Lower leg skin (tissue), 4 donors: ENCODE results near the gene LYPD8. TPM values are rescaled to one million over a fixed set of nuclear protein-coding genes. Genes with fewer than 3 reads are reported as not detected.

ENCODE experiments used
- DNase-seq, 2 donors: peaks; one replicate each; pipeline ENCODE4 v3.0.0-alpha.2; 2019; ENCODE audit warnings: low spot score in 2 of 2
- H3K4me3 ChIP-seq: fragments of 200-600 bp; sonication (generic); 2 replicates; pipeline ENCODE4 v1.5.1; 2017; ENCODE audit warnings: mild to moderate bottlenecking, low read depth; ENCODE audit not compliant: poor library complexity, severe bottlenecking
- POLR2A ChIP-seq, 2 donors: fragments of 450-650 bp; IDR thresholded peaks; one replicate each; pipeline ENCODE4 v1.6.1; 2016 to 2017; ENCODE audit warnings: antibody characterized with exemption in 2 of 2, mild to moderate bottlenecking in 1 of 2, moderate library complexity in 1 of 2
- WGBS, 2 donors: methylation state at CpG; one replicate each; pipeline ENCODE4 v1.1.5; 2018; 5-methylcytosine and 5-hydroxymethylcytosine counted together
- intact Hi-C: fragments of 100-400 bp; cut with DNase I; formaldehyde crosslinking; loops from one replicate; pipeline ENCODE4 v1.15.0; 2023; ENCODE audit warnings: low total_unique reads
- total RNA-seq, 4 donors: library from RNA; depleted of rRNA; stranded (reverse); fragments of >200 nt; gene quantifications; one replicate each; pipeline ENCODE4 v1.1.0, GENCODE V29; 2016
- TF ChIP-seq, protein P1 (sequence below), 3 donors: fragments of 450-650 bp; IDR thresholded peaks; one replicate each; pipeline ENCODE4 v1.5.1; 2016; ENCODE audit warnings: antibody characterized with exemption in 3 of 3, mild to moderate bottlenecking in 3 of 3, moderate library complexity in 2 of 3

LYPD8 gene
- total RNA-seq, 4 donors from 2014 or later, result not detected

DNA sequence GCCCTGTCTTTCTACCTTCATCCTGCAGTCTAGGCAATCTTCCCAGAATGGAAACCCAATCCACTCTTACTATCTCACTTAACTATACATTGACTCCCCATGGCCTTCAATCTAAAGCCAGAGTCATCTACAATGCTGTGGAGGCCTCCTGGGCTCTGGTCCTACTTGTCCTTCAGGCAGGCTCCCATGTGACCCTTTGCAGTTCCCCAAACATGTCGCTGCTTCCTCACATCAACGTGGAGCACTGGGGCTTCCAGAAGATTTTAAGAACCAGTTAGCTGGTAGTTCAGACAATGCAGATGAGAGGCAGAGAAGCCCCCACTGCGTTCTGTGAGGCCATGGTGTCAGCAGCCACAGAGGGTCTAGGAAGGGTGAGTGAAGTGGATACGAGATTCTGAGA, 18.6 kb downstream of the LYPD8 start:
- TF ChIP-seq, protein P1, sequence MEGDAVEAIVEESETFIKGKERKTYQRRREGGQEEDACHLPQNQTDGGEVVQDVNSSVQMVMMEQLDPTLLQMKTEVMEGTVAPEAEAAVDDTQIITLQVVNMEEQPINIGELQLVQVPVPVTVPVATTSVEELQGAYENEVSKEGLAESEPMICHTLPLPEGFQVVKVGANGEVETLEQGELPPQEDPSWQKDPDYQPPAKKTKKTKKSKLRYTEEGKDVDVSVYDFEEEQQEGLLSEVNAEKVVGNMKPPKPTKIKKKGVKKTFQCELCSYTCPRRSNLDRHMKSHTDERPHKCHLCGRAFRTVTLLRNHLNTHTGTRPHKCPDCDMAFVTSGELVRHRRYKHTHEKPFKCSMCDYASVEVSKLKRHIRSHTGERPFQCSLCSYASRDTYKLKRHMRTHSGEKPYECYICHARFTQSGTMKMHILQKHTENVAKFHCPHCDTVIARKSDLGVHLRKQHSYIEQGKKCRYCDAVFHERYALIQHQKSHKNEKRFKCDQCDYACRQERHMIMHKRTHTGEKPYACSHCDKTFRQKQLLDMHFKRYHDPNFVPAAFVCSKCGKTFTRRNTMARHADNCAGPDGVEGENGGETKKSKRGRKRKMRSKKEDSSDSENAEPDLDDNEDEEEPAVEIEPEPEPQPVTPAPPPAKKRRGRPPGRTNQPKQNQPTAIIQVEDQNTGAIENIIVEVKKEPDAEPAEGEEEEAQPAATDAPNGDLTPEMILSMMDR (IDR thresholded peaks at IDR 0.05), result no peak
- no peak for TF ChIP-seq POLR2A (IDR thresholded peaks at IDR 0.05)
- no peak for DNase-seq
- no peak overlapping the region for H3K4me3 ChIP-seq
- intact Hi-C loops, result no loop called here
- WGBS, 2 donors, result 66 to 69% methylated on average over 4 of the region's 4 CpGs

DNA sequence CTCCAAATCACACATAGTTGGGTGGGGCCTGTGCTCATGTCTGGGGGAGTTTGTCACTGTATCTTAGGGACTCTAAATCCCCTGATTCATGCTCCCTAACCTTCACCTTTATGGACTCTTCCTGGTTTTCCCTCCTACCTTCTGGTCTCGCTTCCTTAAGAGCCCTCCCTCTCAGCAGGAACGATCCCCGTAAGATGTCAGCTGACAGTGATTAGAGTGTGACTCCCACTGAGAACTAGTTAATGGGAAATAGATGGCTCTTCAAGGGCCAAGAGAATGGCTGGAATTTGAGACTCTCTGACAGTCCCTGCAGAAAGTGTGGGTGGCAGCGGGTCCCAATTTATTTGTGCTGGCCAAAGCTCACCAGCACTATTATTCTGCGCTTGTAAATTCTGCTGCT, 22.0 kb downstream of the LYPD8 start:
- no peak for DNase-seq
- TF ChIP-seq POLR2A (IDR thresholded peaks at IDR 0.05), result no peak
- intact Hi-C loops, result no loop called here
- WGBS, 2 donors, result 87% methylated on average over 5 of the region's 5 CpGs
- no peak overlapping the region for H3K4me3 ChIP-seq

DNA sequence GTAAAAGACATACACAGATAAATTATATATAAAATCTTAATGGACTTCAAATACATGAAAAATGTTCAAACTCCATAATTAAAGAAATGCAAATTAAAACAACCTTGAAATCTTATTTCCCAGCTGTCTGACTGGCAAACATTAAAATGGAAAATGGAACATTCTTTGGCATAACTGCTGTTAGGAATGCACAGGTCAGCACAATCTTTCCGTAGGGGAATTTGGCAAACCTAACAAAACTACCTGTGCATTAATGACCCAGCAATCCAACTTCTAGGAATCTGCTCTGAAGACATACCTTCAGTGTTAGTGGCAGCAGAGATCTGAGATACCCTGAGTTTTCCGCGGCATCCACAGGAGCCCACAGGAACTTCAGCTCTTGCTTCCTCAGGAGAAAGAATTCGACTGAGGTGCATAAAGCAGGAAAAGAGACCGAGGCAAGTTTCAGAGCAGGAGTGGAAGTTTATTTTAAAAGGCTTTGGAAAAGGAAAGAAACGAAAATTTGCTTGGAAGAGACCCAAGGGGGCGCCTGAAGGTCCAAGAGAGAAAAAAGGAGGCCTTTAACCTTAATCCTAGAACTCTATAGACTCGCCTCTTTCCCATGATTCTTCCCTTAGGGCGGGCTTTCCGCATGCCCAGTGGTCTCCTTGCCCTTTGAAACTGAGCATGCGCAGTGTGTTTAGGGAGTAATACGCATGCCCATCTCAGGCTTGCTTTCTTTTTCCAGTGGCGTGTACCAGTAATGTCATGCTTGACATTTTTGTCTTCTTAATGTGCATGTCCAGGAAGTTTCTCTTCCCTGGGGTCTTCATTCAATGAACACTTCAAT, 24.8 kb downstream of the LYPD8 start:
- 71 to 75% methylated on average over 13 of the region's 13 CpGs for WGBS, 2 donors
- DNase-seq, result no peak
- intact Hi-C loops, result no loop called here
- no peak for TF ChIP-seq POLR2A (IDR thresholded peaks at IDR 0.05)
- TF ChIP-seq, protein P1 (IDR thresholded peaks at IDR 0.05), result no peak
- H3K4me3 ChIP-seq, result no peak overlapping the region

DNA sequence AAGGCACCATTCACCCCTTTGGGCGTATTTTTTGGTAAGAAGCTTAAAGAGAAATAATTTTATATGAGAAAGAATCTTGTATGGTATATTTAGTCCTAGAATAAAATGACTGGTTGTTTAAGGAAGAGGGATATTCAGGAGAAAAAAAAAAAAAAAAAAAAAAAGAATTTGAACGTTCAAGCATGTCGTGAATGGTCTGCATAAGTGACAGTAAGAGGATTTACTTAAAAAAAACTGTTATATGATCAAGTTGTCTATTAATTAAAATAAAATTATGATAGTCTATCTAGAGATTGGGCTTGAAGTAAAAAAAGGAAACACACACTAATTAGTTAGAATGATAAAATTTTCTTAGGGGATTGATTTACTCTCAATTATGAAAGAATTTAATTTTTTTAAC, 41.3 kb downstream of the LYPD8 start:
- intact Hi-C loops, result no loop called here
- 37 to 42% methylated on average over 3 of the region's 3 CpGs for WGBS, 2 donors
- no peak overlapping the region for H3K4me3 ChIP-seq
- DNase-seq, result no peak
- TF ChIP-seq, protein P1 (IDR thresholded peaks at IDR 0.05), result no peak
- TF ChIP-seq POLR2A (IDR thresholded peaks at IDR 0.05), result no peak

DNA sequence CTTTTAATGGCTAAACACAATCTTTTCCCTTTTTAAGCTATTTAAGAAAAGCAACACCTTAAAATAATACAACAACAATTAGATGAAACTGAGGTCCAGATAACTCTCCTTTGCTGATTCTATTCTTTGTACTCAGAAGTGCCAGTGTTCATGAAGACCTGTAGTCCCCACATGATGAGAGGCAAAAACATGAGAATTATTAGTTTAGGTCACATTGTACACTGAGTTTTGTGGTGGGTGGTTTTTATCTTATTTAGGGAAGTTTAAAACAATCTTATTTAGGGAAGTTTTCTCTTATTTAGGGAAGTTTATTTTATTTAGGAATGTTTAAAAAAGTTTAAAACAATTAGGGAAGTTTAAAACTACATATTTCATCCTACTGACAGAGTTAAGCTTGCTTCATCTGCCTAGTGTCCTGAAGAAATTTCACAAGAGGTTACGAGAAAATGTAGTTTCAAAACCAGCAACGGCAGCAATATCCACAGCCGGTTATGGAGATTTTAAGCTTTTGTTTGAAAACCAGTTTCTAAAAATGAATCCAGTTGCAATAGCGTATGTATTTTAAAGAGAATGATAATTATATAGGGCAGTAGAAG, 45.2 kb downstream of the LYPD8 start:
- TF ChIP-seq, protein P1 (IDR thresholded peaks at IDR 0.05), result no peak
- 66 to 88% methylated on average over 4 of the region's 4 CpGs for WGBS, 2 donors
- intact Hi-C loops, result no loop called here
- DNase-seq, result no peak
- H3K4me3 ChIP-seq, result no peak overlapping the region

DNA sequence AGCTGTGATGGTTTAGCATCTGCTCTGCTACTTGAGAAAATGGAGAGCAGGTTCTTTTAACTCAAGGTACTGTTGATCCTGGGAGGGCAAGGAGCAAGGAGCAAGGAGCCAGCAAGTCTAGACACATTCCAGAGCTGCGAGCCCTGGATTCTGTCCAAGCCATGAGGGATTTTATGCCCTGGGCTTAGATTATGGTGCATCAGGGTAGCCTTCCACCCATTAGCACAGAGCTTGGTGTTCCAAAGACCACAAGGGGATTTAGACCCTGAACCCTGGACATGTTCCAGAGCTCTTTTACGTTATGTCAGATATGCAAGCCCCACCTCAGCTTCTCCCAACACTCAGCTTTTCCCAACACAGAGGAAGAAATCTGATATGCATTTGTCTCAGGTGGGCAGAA, 51.0 kb downstream of the LYPD8 start:
- no peak for DNase-seq
- intact Hi-C loops, result no loop called here
- TF ChIP-seq, protein P1 (IDR thresholded peaks at IDR 0.05), result no peak
- no peak for TF ChIP-seq POLR2A (IDR thresholded peaks at IDR 0.05)
- 39 to 57% methylated on average over 2 of the region's 2 CpGs for WGBS, 2 donors
- H3K4me3 ChIP-seq, result no peak overlapping the region
